SK-N-SH (cell line): ENCODE results near the gene STRN. TPM values are rescaled to one million over a fixed set of nuclear protein-coding genes. Genes with fewer than 3 reads are reported as not detected.

Experiments
- CTCF ChIA-PET: fragments of 300-600, 350-600 bp; formaldehyde crosslinking; extraction: SDS; loops from one replicate; lab custom pipeline; 2021; lab: Yijun Ruan, JAX
- POLR2A ChIA-PET: fragments of 350-600 bp; sonication (Branson Sonifier 250); formaldehyde crosslinking; extraction: SDS; loops from one replicate; lab custom pipeline; 2020; ENCODE audit warnings: antibody characterized with exemption, inconsistent platforms; lab: Yijun Ruan, JAX
- DNase-seq: peaks from one replicate; pipeline ENCODE4 v3.0.0; 2012
- H2AFZ ChIP-seq: fragments of 200-600 bp; sonication (generic); 2 replicates; pipeline ENCODE4 v1.8.1; 2016; ENCODE audit warnings: antibody characterized with exemption, mild to moderate bottlenecking, low read depth
- H3F3A ChIP-seq: fragments of 200-600 bp; sonication (generic); replicated peaks from 2 replicates; pipeline ENCODE3; 2016; ENCODE audit warnings: antibody characterized with exemption, mild to moderate bottlenecking; ENCODE audit not compliant: insufficient read depth
- H3K27ac ChIP-seq, 2 experiments: fragments of 200-500 bp in 1 of 2; fragments of 200-600 bp in 1 of 2; sonication (Bioruptor generic) in 1 of 2; sonication (generic), shearing (Covaris generic) in 1 of 2; 2 replicates each; pipeline versions ENCODE4 v1.5.1 to v1.6.1; 2014 to 2016; ENCODE audit warnings: low read depth in 2 of 2, inconsistent platforms in 1 of 2, low read length in 1 of 2, mild to moderate bottlenecking in 1 of 2, mixed read lengths in 1 of 2
- H3K27me3 ChIP-seq: fragments of 200-600 bp; sonication (generic), shearing (Covaris generic); 2 replicates; pipeline ENCODE4 v1.6.1; 2016; ENCODE audit warnings: mixed run types; ENCODE audit not compliant: insufficient read depth
- H3K36me3 ChIP-seq, 2 experiments: fragments of 200-500 bp in 1 of 2; fragments of 200-600 bp in 1 of 2; sonication (Bioruptor generic) in 1 of 2; sonication (generic) in 1 of 2; replicated peaks in 1 of 2; 2 replicates each; pipeline versions ENCODE3 to v1.5.1; 2014 to 2016; ENCODE audit warnings: low read length in 1 of 2, mild to moderate bottlenecking in 1 of 2; ENCODE audit not compliant: insufficient read depth in 2 of 2, control insufficient read depth in 1 of 2
- H3K4me1 ChIP-seq, 2 experiments: fragments of 200-500 bp in 1 of 2; fragments of 200-600 bp in 1 of 2; sonication (Bioruptor generic) in 1 of 2; sonication (generic), shearing (Covaris generic) in 1 of 2; 2 replicates each; pipeline versions ENCODE4 v1.5.1 to v1.6.1; 2014 to 2016; ENCODE audit warnings: low read depth in 1 of 2, low read length in 1 of 2, mixed run types in 1 of 2; ENCODE audit not compliant: insufficient read depth in 2 of 2, control insufficient read depth in 1 of 2
- H3K4me2 ChIP-seq: fragments of 200-600 bp; sonication (generic), shearing (Covaris generic); 2 replicates; pipeline ENCODE4 v1.6.1; 2017; ENCODE audit warnings: mixed run types
- H3K4me3 ChIP-seq, 2 experiments: fragments of 200-500 bp in 1 of 2; fragments of 200-600 bp in 1 of 2; sonication (Bioruptor generic) in 1 of 2; sonication (generic), shearing (Covaris generic) in 1 of 2; 2 replicates each; pipeline versions ENCODE4 v1.5.1 to v1.8.1; 2014 to 2016; ENCODE audit warnings: low read depth in 2 of 2, inconsistent platforms in 1 of 2, low read length in 1 of 2, mild to moderate bottlenecking in 1 of 2, mixed read lengths in 1 of 2, moderate library complexity in 1 of 2
- H3K79me2 ChIP-seq: fragments of 200-600 bp; sonication (generic); 2 replicates; pipeline ENCODE4 v1.8.1; 2017; ENCODE audit warnings: mild to moderate bottlenecking; ENCODE audit not compliant: insufficient read depth
- H3K9ac ChIP-seq: fragments of 200-600 bp; sonication (generic); 2 replicates; pipeline ENCODE4 v1.6.1; 2017; ENCODE audit warnings: mixed run types
- H3K9me2 ChIP-seq: fragments of 200-600 bp; sonication (generic); 2 replicates; pipeline ENCODE4 v1.6.1; 2017; ENCODE audit warnings: mixed run types
- H3K9me3 ChIP-seq: fragments of 200-600 bp; sonication (generic); 2 replicates; pipeline ENCODE4 v1.6.1; 2017; ENCODE audit warnings: mixed run types, mild to moderate bottlenecking, moderate library complexity
- H4K20me1 ChIP-seq: fragments of 200-600 bp; sonication (generic); 2 replicates; pipeline ENCODE4 v1.6.1; 2017; ENCODE audit warnings: mild to moderate bottlenecking, mixed run types; ENCODE audit not compliant: insufficient read depth
- CTCF ChIP-seq: fragments of 200-600 bp; sonication (generic); IDR thresholded peaks from 2 replicates; pipeline ENCODE4 v1.6.1; 2017; ENCODE audit warnings: antibody characterized with exemption, mild to moderate bottlenecking, moderate library complexity
- EP300 ChIP-seq, 2 experiments: IDR thresholded peaks; 2 replicates each; pipeline versions ENCODE4 v1.4.0 to v1.6.1; 2012; ENCODE audit warnings: borderline replicate concordance in 1 of 2, low read depth in 1 of 2, low read length in 1 of 2
- EZH2phosphoT487 ChIP-seq: fragments of 200-600 bp; sonication (generic); IDR thresholded peaks from 2 replicates; pipeline ENCODE4 v1.6.1; 2017; ENCODE audit warnings: low read depth, mixed run types, mild to moderate bottlenecking, antibody characterized with exemption, moderate library complexity, borderline replicate concordance
- FOSL2 ChIP-seq: IDR thresholded peaks from 2 replicates; pipeline ENCODE4 v1.4.0; 2012; ENCODE audit warnings: low read depth, mild to moderate bottlenecking, moderate library complexity, borderline replicate concordance
- FOXJ3 ChIP-seq: sonication (generic); formaldehyde crosslinking; IDR thresholded peaks from 2 replicates; pipeline ENCODE4 v1.5.1; 2020; ENCODE audit warnings: mild to moderate bottlenecking, missing genetic modification reagents
- GABPA ChIP-seq: IDR thresholded peaks from 2 replicates; pipeline ENCODE4 v1.4.0; 2012; ENCODE audit warnings: low read depth, mild to moderate bottlenecking
- JUND ChIP-seq: IDR thresholded peaks from 2 replicates; pipeline ENCODE4 v1.4.0; 2012
- MAX ChIP-seq: IDR thresholded peaks from 2 replicates; pipeline ENCODE4 v1.4.0; 2012; ENCODE audit warnings: low read depth
- MXI1 ChIP-seq: IDR thresholded peaks from 2 replicates; pipeline ENCODE4 v1.6.1; 2012; ENCODE audit warnings: mild to moderate bottlenecking, low read depth, low read length, improper control_type of control experiment
- NFIC ChIP-seq: IDR thresholded peaks from 2 replicates; pipeline ENCODE4 v1.4.0; 2012; ENCODE audit warnings: borderline replicate concordance
- NRF1 ChIP-seq: IDR thresholded peaks from 2 replicates; pipeline ENCODE4 v1.6.1; 2012; ENCODE audit warnings: low read depth, mild to moderate bottlenecking, low read length
- PBX3 ChIP-seq: IDR thresholded peaks from 2 replicates; pipeline ENCODE4; 2012
- POLR2AphosphoS5 ChIP-seq: IDR thresholded peaks from 2 replicates; pipeline ENCODE4 v1.6.1; 2012; ENCODE audit warnings: low read depth, low read length
- RCOR1 ChIP-seq: fragments of 150-350 bp; IDR thresholded peaks from 2 replicates; pipeline ENCODE4 v1.6.1; 2017; ENCODE audit warnings: antibody characterized with exemption, low read length
- RFX5 ChIP-seq: IDR thresholded peaks from 2 replicates; pipeline ENCODE4 v1.6.1; 2012; ENCODE audit warnings: mild to moderate bottlenecking, improper control_type of control experiment, low read length
- SIN3A ChIP-seq: IDR thresholded peaks from 2 replicates; pipeline ENCODE4 v1.6.1; 2012; ENCODE audit warnings: low read depth, mild to moderate bottlenecking, low read length, moderate library complexity, borderline replicate concordance
- TAF1 ChIP-seq: IDR thresholded peaks from 2 replicates; pipeline ENCODE4 v1.6.1; 2012; ENCODE audit warnings: low read depth, mild to moderate bottlenecking, low read length, moderate library complexity, borderline replicate concordance
- YY1 ChIP-seq: IDR thresholded peaks from 2 replicates; pipeline ENCODE4 v1.4.0; 2012; ENCODE audit warnings: low read depth, mild to moderate bottlenecking
- ZBTB33 ChIP-seq: IDR thresholded peaks from 2 replicates; pipeline ENCODE4 v1.4.0; 2012; ENCODE audit warnings: low read depth, borderline replicate concordance
- WGBS: methylation state at CpG from one replicate; pipeline ENCODE4 v1.1.6; 2017; ENCODE audit warnings: low lambda C conversion rate; 5-methylcytosine and 5-hydroxymethylcytosine counted together
- polyA plus RNA-seq, 3 experiments: library from polyadenylated mRNA; depleted of rRNA; stranded (reverse); fragments of >200 nt; gene quantifications; 2 replicates each; pipeline ENCODE4 v1.2.3, GENCODE V29; 2012

STRN gene
- polyA plus RNA-seq, 1 of the 3 experiments (the other 2 are of a cell fraction), result 4.8 TPM

DNA sequence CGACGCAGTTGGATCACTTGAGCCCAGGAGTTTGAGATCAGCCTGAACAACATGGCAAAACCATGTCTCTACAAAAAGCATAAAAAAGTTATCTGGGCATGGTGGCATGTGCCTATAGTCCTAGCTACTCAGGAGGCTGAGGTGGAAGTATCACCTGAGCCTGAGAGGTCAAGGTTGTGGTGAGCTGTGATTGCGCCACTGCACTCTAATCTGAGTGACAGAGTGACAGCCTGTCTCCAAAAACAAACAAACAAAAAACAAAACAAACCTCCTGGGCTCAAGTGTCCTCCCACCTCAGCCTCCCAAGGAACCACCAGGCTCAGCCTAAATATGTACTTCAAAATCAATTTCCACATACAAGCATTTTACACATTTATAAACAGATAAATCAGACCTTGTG lies 83.8 kb downstream of the STRN start:
- WGBS, result 94% methylated on average over 3 of the region's 3 CpGs
- POLR2A ChIA-PET, result no interaction called here

GRCh38 chr2:36881816-36882215 lies 84.5 kb downstream of the STRN start:
- H3K27me3 ChIP-seq, result no peaks in the 10 kb centered on the region
- H3K27ac ChIP-seq, result no peak overlapping the region
- WGBS, result 96% methylated on average over 1 of the region's 1 CpG
- POLR2A ChIA-PET, result no interaction called here
- H3K79me2 ChIP-seq, result no peaks in the 10 kb centered on the region
- no peaks in the 10 kb centered on the region for H4K20me1 ChIP-seq
- TF ChIP-seq ZBTB33, result no peak
- no peak for DNase-seq
- H3K4me2 ChIP-seq, result no peak overlapping the region
- H3K4me3 ChIP-seq, result no peak overlapping the region
- H3K9me3 ChIP-seq, result no peaks in the 10 kb centered on the region
- H3K9ac ChIP-seq, result no peak overlapping the region
- CTCF ChIA-PET, result no interaction called here
- no peaks in the 10 kb centered on the region for H3K9me2 ChIP-seq
- peaks cover 37 to 75% of the 10 kb centered on the region in 2 experiments for H3K36me3 ChIP-seq
- H3K4me1 ChIP-seq, result no peaks in the 10 kb centered on the region
- H2AFZ ChIP-seq, result no peak overlapping the region
- H3F3A ChIP-seq, result no peaks in the 10 kb centered on the region

More for the DNA sequence above, 83.8 kb downstream of the STRN start:
- TF ChIP-seq POLR2AphosphoS5 (no peak), SIN3A (no peak), JUND (no peak), MAX (no peak), EZH2phosphoT487 (no peak), TAF1 (no peak)
- H4K20me1 ChIP-seq, result no peaks in the 10 kb centered on the region
- H2AFZ ChIP-seq, result no peak overlapping the region
- H3K4me1 ChIP-seq, result no peaks in the 10 kb centered on the region
- H3K9me3 ChIP-seq, result no peaks in the 10 kb centered on the region
- no peaks in the 10 kb centered on the region for H3K79me2 ChIP-seq
- no peak overlapping the region for H3K27ac ChIP-seq
- H3K27me3 ChIP-seq, result no peaks in the 10 kb centered on the region
- no peaks in the 10 kb centered on the region for H3K9me2 ChIP-seq
- DNase-seq, result no peak
- H3K9ac ChIP-seq, result no peak overlapping the region
- H3K4me3 ChIP-seq, result no peak overlapping the region
- peaks cover 33 to 71% of the 10 kb centered on the region in 2 experiments for H3K36me3 ChIP-seq
- H3F3A ChIP-seq, result no peaks in the 10 kb centered on the region
- H3K4me2 ChIP-seq, result no peak overlapping the region
- CTCF ChIA-PET, result no interaction called here

DNA sequence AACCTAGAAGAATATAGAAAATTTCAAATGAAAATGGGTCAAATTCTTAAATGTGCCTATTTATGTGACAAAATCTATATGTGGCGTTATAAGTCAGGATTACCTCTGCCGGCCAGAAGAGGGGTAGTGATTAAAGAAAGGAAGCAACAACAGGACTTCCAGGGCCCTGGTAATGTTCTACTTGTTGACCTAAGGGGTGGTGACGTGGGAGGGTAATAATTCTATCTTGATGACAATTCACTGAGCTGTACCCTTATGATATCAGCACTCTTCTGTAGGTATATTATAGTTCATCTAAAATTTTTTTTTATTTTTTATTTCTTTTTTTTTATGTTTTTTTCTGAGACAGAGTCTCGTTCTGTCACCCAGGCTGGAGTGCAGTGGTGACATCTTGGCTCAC lies 87.9 kb downstream of the STRN start:
- no peak overlapping the region for H2AFZ ChIP-seq
- H3K4me1 ChIP-seq, result no peaks in the 10 kb centered on the region
- ChIA-PET POLR2A (no interaction called here), CTCF (no interaction called here)
- WGBS, result 93% methylated on average over 4 of the region's 4 CpGs
- H3F3A ChIP-seq, result peaks cover 4% of the 10 kb centered on the region
- no peak overlapping the region for H3K4me2 ChIP-seq
- H3K27ac ChIP-seq, result no peak overlapping the region
- no peaks in the 10 kb centered on the region for H3K79me2 ChIP-seq
- no peak overlapping the region for H3K9ac ChIP-seq
- H3K9me2 ChIP-seq, result no peaks in the 10 kb centered on the region
- no peaks in the 10 kb centered on the region for H4K20me1 ChIP-seq
- DNase-seq, result no peak
- peaks cover 19 to 82% of the 10 kb centered on the region in 2 experiments for H3K36me3 ChIP-seq
- 0 out of 2 replicates have a peak, but pooled peaks cover 4% of the 10 kb centered on the region for H3K9me3 ChIP-seq
- no peaks in the 10 kb centered on the region for H3K27me3 ChIP-seq
- H3K4me3 ChIP-seq, result no peak overlapping the region
- TF ChIP-seq RFX5 (no peak), YY1 (no peak), FOSL2 (no peak), EZH2phosphoT487 (no peak), GABPA (no peak), CTCF (no peak), NRF1 (no peak), TAF1 (no peak), MXI1 (no peak), PBX3 (no peak), NFIC (no peak), FOXJ3 (CRISPR knock-in tag) (no peak), EP300 (IDR thresholded peaks at IDR 0.05; ENCODE audit: borderline replicate concordance in 1 of 2, low read depth in 1 of 2, low read length in 1 of 2) (no peak), JUND (no peak), RCOR1 (no peak)
